Activated CD4-positive, alpha-beta T cell treated with anti-CD3 and anti-CD28 coated beads, Interleukin-2, amount 50 U/mL, for 16 hours (primary cell): Measurements from ENCODE around the gene SORBS2.
"Not testable (repeated sequence)": the region's sequence is repeated elsewhere in the genome, so short reads cannot be mapped to it uniquely, and the experiment has no call there.

ENCODE experiments used
- DNase-seq: peaks from one replicate; pipeline ENCODE4 v3.0.0-alpha.2; 2020

SORBS2 gene

GRCh38 chr4:185811509-185812364, at the start of gene SORBS2:
Gene SORBS2 (minus strand): TSS chr4:185812194. CDS start chr4:185690571, 121,623 bp downstream.
- DNase-seq, result no peak

DNA sequence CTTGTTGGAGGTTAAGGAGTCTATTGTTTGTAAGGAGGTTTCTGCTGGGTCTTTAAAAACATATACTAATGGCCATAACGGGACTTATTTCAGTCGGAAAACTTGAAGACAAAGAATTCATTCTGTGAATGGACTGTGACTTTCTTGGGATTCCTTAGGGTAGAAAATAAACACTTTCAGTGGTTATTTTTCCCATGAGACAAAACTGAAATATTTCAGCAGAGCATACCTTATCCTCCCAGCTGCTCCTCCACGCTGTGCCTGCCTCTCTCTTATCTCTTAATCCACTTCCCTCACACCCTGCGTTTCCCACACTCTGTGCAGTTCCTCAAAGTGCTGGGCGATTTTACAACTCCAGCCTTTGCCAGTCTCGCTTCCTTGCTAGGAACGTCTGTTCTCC, 47.1 kb upstream of the SORBS2 start:
- DNase-seq, result no peak

GRCh38 chr4:185857561-185857960, 45.6 kb upstream of the SORBS2 start:
- DNase-seq, result not testable (repeated sequence)

DNA sequence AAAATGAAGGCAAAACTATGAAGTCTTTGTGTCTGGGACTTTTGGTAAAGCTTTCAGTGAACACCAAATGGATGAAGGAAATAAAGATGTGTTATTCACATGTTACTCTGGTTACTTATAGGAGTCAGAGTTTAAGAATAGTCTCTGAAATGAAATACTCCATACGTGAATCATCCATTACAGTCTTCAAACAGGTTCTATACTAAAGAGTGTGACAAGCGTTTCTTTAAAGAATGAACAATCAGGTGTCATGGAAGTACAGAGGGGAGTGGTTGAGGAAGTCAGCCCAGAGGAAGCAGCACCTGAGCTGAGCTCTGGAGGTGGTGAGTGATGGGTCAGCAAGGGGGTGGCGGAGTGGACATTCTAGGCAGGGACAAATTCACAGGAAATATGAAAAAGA, 41.8 kb upstream of the SORBS2 start:
- no peak for DNase-seq

DNA sequence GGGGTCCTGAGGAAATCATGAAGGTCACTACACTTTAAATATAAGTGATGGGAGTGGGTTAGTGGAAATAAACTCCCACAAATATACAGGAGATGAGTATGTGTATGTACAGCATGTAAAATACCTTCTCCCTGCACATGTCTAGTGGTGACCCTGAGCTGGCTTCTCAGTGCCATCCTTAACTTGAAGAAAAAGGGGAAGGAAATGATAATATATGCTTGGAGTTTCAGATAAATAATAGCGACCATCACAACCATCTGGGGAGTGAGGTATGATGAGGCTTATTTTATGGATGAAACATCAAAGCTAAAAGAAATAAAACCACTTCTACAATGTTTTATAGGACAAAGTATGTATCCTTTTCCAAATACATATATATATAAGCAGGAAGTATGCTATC, 41.0 kb upstream of the SORBS2 start:
- no peak for DNase-seq

DNA sequence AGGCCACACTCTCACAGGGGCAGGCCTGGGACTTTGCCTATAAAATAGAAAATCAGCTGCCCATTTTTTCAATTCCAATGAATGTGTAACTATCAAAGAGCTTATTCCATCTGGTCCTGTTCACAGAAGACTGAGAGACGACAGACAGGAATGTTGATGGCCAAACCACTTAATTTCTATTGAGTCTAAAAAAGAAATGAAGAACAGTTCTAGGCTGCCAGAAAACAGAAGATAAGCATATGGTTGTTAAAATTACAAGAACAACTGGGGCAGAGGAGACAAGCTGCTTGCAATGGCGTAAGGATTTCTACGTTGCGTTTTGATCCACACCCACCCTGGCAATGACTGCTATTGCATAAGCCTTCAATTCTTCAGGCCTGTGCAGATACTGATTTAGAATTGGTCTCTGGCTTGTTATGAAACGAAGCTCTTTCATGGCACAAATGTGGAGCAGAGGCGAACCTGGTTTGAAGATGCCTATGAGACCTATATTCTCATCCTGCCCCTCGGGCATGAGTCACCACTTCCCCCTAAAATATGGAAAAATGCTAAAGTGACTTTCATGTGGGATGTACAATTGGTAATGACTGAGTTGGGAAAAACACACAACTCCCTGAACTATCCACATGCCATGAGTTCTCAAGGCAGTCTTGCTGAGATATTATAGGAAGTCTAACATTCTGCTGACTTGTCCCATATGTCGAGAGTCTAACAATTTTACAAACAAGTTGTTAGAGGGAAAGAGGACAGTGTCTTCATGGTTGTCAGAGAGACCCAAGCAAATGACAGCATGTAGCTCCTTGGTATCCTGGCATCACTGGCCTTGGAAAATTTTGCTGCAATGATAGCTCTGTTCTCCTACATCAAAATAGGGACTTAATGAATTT, 37.9 kb upstream of the SORBS2 start:
- no peak for DNase-seq

GRCh38 chr4:185847352-185848097, 35.5 kb upstream of the SORBS2 start:
- DNase-seq, result no peak

GRCh38 chr4:185846505-185847150, 34.6 kb upstream of the SORBS2 start:
- DNase-seq, result no peak

DNA sequence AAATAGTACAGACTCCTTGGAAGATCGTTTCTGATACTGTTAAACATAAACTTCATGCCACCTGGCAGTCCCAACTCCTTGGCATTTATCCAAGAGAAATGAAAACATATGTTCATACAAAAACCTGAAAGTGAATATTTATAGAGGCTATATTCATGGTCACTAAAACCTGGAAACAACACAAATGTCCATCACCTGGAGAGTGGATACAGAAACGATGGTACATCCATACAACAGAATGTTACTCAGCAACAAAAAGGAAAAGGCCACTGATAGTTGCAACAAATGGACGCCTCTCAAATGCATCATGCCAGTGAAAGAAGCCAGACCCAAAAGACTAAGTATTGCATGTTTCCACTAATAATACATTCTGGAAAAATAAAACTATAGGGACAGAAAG, 34.0 kb upstream of the SORBS2 start:
- no peak for DNase-seq

GRCh38 chr4:185841451-185841850, 29.5 kb upstream of the SORBS2 start:
- no peak for DNase-seq

DNA sequence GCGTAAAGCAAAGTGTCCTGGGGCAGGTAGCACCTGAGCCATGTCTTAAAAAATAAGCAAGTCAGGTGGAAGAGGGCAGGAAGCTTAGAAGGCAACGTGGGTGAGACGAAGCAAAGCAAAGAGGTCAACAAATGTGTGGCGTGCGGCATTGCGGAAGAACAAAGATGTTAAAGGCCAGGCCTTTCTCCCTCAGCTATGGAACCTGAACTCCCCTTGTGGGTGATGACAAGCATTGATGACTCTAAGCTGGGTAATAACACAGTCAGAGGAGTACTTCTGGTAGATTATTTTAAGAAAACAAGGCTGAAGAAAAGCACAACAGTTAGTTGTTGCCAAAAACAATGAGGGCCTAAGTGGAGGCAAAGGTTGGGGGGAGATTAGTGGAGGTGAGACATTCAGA, 29.0 kb upstream of the SORBS2 start:
- no peak for DNase-seq

- no peak for DNase-seq
Measured at GRCh38 chr4:185840201-185840600, 28.2 kb upstream of the SORBS2 start.

GRCh38 chr4:185839770-185840169, 27.8 kb upstream of the SORBS2 start:
- no peak for DNase-seq

- DNase-seq, result no peak
Measured at GRCh38 chr4:185839194-185839712, 27.3 kb upstream of the SORBS2 start.

GRCh38 chr4:185838514-185839193, 26.7 kb upstream of the SORBS2 start:
- DNase-seq, result no peak

GRCh38 chr4:185838104-185838452, 26.1 kb upstream of the SORBS2 start:
- no peak for DNase-seq

GRCh38 chr4:185837415-185838103, 25.6 kb upstream of the SORBS2 start:
- DNase-seq, result no peak

GRCh38 chr4:185836241-185837084, 24.5 kb upstream of the SORBS2 start:
- no peak for DNase-seq

DNA sequence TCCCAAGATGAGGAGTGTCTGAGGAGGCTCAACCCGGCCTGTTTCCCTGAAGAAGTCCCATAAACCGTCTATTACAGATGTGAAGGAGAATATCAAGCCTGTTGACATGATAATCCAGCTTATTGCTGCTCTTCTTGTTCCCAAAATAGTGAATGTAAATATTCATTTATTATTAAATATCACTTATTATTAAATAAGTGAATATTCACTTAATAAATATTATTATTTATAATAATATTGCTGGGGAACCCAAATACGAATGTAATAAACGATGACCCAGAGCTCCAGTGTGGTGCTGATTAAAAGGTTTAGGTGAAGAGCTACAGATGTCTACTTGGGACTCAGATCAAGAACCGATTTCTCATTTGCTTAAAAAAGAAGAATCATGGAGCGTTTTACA, 23.8 kb upstream of the SORBS2 start:
- no peak for DNase-seq

- no peak for DNase-seq
Measured at GRCh38 chr4:185835336-185835735, 23.3 kb upstream of the SORBS2 start.
